ENCODE measurements around the gene PSORS1C1.
"Not testable (repeated sequence)": the region's sequence is repeated elsewhere in the genome, so short reads cannot be mapped to it uniquely, and the experiment has no call there.

The PSORS1C1 gene

GRCh38 chr6:31178143-31179041, 63.8 kb downstream of the PSORS1C1 start:
- DNase-seq (ENCODE audit: low spot score) = no peak

DNA sequence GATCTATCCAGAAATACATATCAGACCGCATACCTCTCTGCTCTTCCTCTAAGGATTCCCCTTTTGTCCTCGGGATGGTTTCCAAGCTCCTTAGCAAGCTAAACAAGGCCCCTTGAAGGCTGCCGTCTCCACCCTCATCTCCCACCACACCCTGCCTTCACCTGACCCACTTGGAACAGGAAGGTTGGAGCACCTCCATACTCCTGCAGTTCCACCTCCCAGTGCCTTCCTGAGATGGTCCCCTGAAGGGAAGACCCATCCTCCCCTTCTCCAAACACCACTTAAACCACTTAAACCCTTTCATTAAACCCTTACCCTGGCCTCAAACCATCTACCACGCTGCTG, 64.4 kb downstream of the PSORS1C1 start:
- no peak for DNase-seq (ENCODE audit: low spot score)

GRCh38 chr6:31179896-31180295, 65.3 kb downstream of the PSORS1C1 start:
- no peak for DNase-seq (ENCODE audit: low spot score)

- no peak for DNase-seq (ENCODE audit: low spot score)
These were observed 65.9 kb downstream of the PSORS1C1 start for GRCh38 chr6:31180500-31180899.

DNA sequence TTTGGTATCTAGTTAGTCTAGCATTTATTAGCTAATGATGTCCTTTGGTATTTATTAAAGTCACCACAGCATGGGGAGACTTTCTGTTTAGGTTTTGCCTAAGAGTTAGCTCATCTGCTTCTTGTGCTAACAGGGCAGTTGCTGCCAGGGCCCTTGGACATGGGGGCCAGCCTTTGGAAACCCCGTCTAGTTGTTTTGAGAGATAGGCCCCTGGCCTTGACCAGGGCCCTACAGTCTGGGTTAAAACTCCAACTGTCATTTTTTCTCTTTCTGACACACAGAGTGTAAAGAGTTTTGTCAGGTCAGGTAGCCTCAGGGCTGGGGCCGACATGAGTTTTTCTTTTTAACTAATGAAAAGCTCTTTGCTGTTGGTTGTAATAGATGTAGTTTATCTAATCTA, 68.7 kb downstream of the PSORS1C1 start:
- DNase-seq (ENCODE audit: low spot score) = not testable (repeated sequence)

DNA sequence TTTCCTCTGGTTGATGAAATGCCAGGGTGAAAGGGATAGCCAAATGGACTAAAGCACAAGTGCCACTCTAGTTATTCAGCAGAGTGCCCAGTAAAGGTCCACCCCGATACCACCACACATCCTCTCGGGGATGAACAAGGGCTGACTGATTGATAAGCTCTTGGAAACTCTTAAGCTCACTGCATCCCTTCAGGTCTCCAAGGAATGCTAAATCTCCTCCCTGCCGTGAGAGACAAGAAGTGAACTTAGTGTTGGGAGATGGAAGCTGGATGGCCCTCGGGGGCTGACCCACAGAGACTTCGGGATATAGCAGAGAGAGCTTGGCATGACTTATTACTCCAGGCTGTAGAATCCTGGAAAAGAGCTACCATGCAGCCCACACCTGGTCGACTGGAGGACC, 69.3 kb downstream of the PSORS1C1 start:
- not testable (repeated sequence) for DNase-seq (ENCODE audit: low spot score)

GRCh38 chr6:31185695-31186051, 71.1 kb downstream of the PSORS1C1 start:
- DNase-seq (ENCODE audit: low spot score) = not testable (repeated sequence)

- no peak for DNase-seq (ENCODE audit: low spot score)
These were observed 71.6 kb downstream of the PSORS1C1 start for GRCh38 chr6:31186052-31186734.

- DNase-seq (ENCODE audit: low spot score) = no peak
These were observed 73.2 kb downstream of the PSORS1C1 start for GRCh38 chr6:31187780-31188194.

- DNase-seq (ENCODE audit: low spot score) = not testable (repeated sequence)
These were observed 74.6 kb downstream of the PSORS1C1 start for GRCh38 chr6:31189223-31189622.

All from SW480 (cell line).